GM23338 (cell line): ENCODE measurements around the gene TMEM158. TPM values are rescaled to one million over a fixed set of nuclear protein-coding genes. Genes with fewer than 3 reads are reported as not detected.
A peak's percentile ranks its signal among the peaks of the same experiment; 100 is the strongest.

Source experiments
- ATAC-seq: fragments of 200-7000 bp; cut with Tn5 transposase; 3 replicates; pipeline ENCODE4 v1.9.1; 2020
- DNase-seq: peaks from one replicate; pipeline ENCODE4 v3.0.0-alpha.2; 2015; ENCODE audit warnings: low spot score
- H2AFZ ChIP-seq: fragments of 200-600 bp; sonication (generic); 2 replicates; pipeline ENCODE4 v1.8.0; 2016; ENCODE audit warnings: antibody characterized with exemption, mild to moderate bottlenecking, moderate library complexity
- H3F3A ChIP-seq: fragments of 200-600 bp; sonication (generic); replicated peaks from 2 replicates; pipeline ENCODE4 v1.8.0; 2017; ENCODE audit warnings: antibody characterized with exemption, mixed run types, low read depth
- H3K27ac ChIP-seq: fragments of 200-600 bp; sonication (generic); 2 replicates; pipeline ENCODE4 v1.6.1; 2016; ENCODE audit warnings: low read depth
- H3K27me3 ChIP-seq: fragments of 200-600 bp; sonication (generic); 2 replicates; pipeline ENCODE4 v1.8.0; 2016; ENCODE audit warnings: mild to moderate bottlenecking, mixed run types, moderate library complexity; ENCODE audit not compliant: insufficient read depth
- H3K36me3 ChIP-seq: fragments of 200-600 bp; sonication (generic); 2 replicates; pipeline ENCODE4 v1.8.0; 2016; ENCODE audit warnings: mild to moderate bottlenecking; ENCODE audit not compliant: insufficient read depth
- H3K4me1 ChIP-seq: fragments of 200-600 bp; sonication (generic); 2 replicates; pipeline ENCODE4 v1.8.0; 2016; ENCODE audit warnings: mild to moderate bottlenecking, moderate library complexity; ENCODE audit not compliant: insufficient read depth
- H3K4me2 ChIP-seq: fragments of 200-600 bp; sonication (generic); 2 replicates; pipeline ENCODE4 v1.7.1; 2017; ENCODE audit warnings: mixed run types
- H3K4me3 ChIP-seq: fragments of 200-600 bp; sonication (generic); 2 replicates; pipeline ENCODE4 v1.6.1; 2016; ENCODE audit warnings: mixed run types
- H3K79me2 ChIP-seq: fragments of 200-600 bp; sonication (generic); replicated peaks from 2 replicates; pipeline ENCODE4 v1.8.0; 2017; ENCODE audit warnings: mild to moderate bottlenecking; ENCODE audit not compliant: insufficient read depth
- H3K9me2 ChIP-seq: fragments of 200-600 bp; sonication (generic); 2 replicates; pipeline ENCODE4 v1.8.0; 2017; ENCODE audit not compliant: insufficient read depth
- H4K20me1 ChIP-seq: fragments of 200-600 bp; sonication (generic); replicated peaks from 2 replicates; pipeline ENCODE4 v1.8.0; 2017; ENCODE audit warnings: mild to moderate bottlenecking; ENCODE audit not compliant: insufficient read depth
- H3K27ac Mint-ChIP-seq: 2 replicates; pipeline ENCODE4 v1.8.0; 2020; ENCODE audit warnings: inconsistent platforms, mild to moderate bottlenecking, moderate library complexity, mixed read lengths
- H3K27me3 Mint-ChIP-seq: 3 replicates; pipeline ENCODE4 v1.8.0; 2022; ENCODE audit warnings: low read depth, mild to moderate bottlenecking, moderate library complexity, mixed read lengths, inconsistent platforms; ENCODE audit not compliant: insufficient read depth, poor library complexity
- H3K36me3 Mint-ChIP-seq: 3 replicates; pipeline ENCODE4 v1.8.0; 2021; ENCODE audit warnings: low read depth, mild to moderate bottlenecking, inconsistent platforms, moderate library complexity, mixed read lengths
- H3K4me1 Mint-ChIP-seq: 3 replicates; pipeline ENCODE4 v1.8.0; 2020; ENCODE audit warnings: mild to moderate bottlenecking, inconsistent platforms, mixed read lengths
- H3K4me3 Mint-ChIP-seq: 3 replicates; pipeline ENCODE4 v1.8.0; 2021; ENCODE audit warnings: moderate library complexity, mild to moderate bottlenecking, inconsistent platforms, mixed read lengths
- H3K9me3 Mint-ChIP-seq: 3 replicates; pipeline ENCODE4 v1.8.0; 2020; ENCODE audit warnings: moderate library complexity, mild to moderate bottlenecking, inconsistent platforms, mixed read lengths
- CREB1 ChIP-seq: fragments of 250-450 bp; sonication (Bioruptor Pico); IDR thresholded peaks from 2 replicates; pipeline ENCODE4 v1.5.0; 2020; ENCODE audit warnings: low read depth, mild to moderate bottlenecking, moderate library complexity
- CTCF ChIP-seq, 2 experiments: fragments of 200-600 bp in 1 of 2; sonication (generic) in 1 of 2; conservative IDR thresholded peaks; 2 replicates each; pipeline versions ENCODE4 v1.5.1 to v1.6.1; 2016 to 2017; ENCODE audit warnings: antibody characterized with exemption in 2 of 2, low read depth in 2 of 2, mild to moderate bottlenecking in 2 of 2, moderate library complexity in 1 of 2
- ETS1 ChIP-seq: IDR thresholded peaks from 2 replicates; pipeline ENCODE4 v1.6.1; 2016; ENCODE audit warnings: antibody characterized with exemption
- EZH2 ChIP-seq: fragments of 200-600 bp; sonication (generic); IDR thresholded peaks from one replicate; pipeline ENCODE4 v1.8.0; 2017; ENCODE audit warnings: antibody characterized with exemption, mild to moderate bottlenecking, low read depth; ENCODE audit not compliant: unreplicated experiment
- EZH2phosphoT487 ChIP-seq: fragments of 200-600 bp; sonication (generic); IDR thresholded peaks from one replicate; pipeline ENCODE4 v1.8.1; 2018; ENCODE audit warnings: antibody characterized with exemption; ENCODE audit not compliant: unreplicated experiment
- JUNB ChIP-seq: IDR thresholded peaks from one replicate; pipeline ENCODE4 v1.6.1; 2016; ENCODE audit warnings: antibody characterized with exemption; ENCODE audit not compliant: unreplicated experiment
- NANOG ChIP-seq: IDR thresholded peaks from 2 replicates; pipeline ENCODE4 v1.6.1; 2016; ENCODE audit warnings: antibody characterized with exemption, borderline replicate concordance
- POLR2AphosphoS5 ChIP-seq: IDR thresholded peaks from 2 replicates; pipeline ENCODE4 v1.6.1; 2016; ENCODE audit warnings: antibody characterized with exemption, low read depth
- REST ChIP-seq: IDR thresholded peaks from one replicate; pipeline ENCODE4 v1.6.1; 2018; ENCODE audit warnings: antibody characterized with exemption; ENCODE audit not compliant: unreplicated experiment
- STAT1 ChIP-seq: IDR thresholded peaks from one replicate; pipeline ENCODE4 v1.6.1; 2016; ENCODE audit warnings: antibody characterized with exemption; ENCODE audit not compliant: unreplicated experiment
- ZNF114 ChIP-seq: fragments of 250-450 bp; sonication (Bioruptor Pico); IDR thresholded peaks from 2 replicates; pipeline ENCODE4 v1.5.0; 2020; ENCODE audit warnings: mild to moderate bottlenecking, moderate library complexity
- ZNF331 ChIP-seq: fragments of 250-450 bp; sonication (Bioruptor Pico); IDR thresholded peaks from 2 replicates; pipeline ENCODE4 v1.5.0; 2020; ENCODE audit warnings: low read depth, mild to moderate bottlenecking, moderate library complexity
- ZNF462 ChIP-seq: fragments of 250-450 bp; sonication (Bioruptor Pico); IDR thresholded peaks from 2 replicates; pipeline ENCODE4 v1.5.0; 2020; ENCODE audit warnings: mild to moderate bottlenecking, moderate library complexity
- polyA plus RNA-seq: library from polyadenylated mRNA; unstranded; fragments of >200 nt; fragmentation: Nextera tagmentation; extraction: Ambion mirVana; gene quantifications from 2 replicates; pipeline ENCODE4 v1.2.1, GENCODE V29; 2016
- total RNA-seq: library from RNA; depleted of rRNA; stranded (reverse); fragments of >200 nt; shearing (Covaris generic); gene quantifications from 2 replicates; pipeline ENCODE4 v1.2.3, GENCODE V29; 2014

The TMEM158 gene
- total and polyA plus RNA-seq, 2 experiments from 2014 or later = 9.6 to 16.9 TPM

GRCh38 chr3:45225465-45226205, 452 bp downstream of the TMEM158 start:
- H3K36me3 ChIP-seq = no peaks in the 10 kb centered on the region
- Mint-ChIP-seq H3K4me3 (peak overlapping the region; percentile 97; the same call in 2 of the 3 replicates), H3K36me3 (no peaks in the 10 kb centered on the region; the same call in 2 of the 3 replicates), H3K4me1 (peaks cover 29% of the 10 kb centered on the region), H3K9me3 (no peaks in the 10 kb centered on the region), H3K27ac (no peak overlapping the region), H3K27me3 (peaks cover 24% of the 10 kb centered on the region)
- no peak overlapping the region for H3K27ac ChIP-seq
- no peaks in the 10 kb centered on the region for H4K20me1 ChIP-seq
- peaks cover 29% of the 10 kb centered on the region for H3K27me3 ChIP-seq
- peaks cover 26% of the 10 kb centered on the region for H3K4me1 ChIP-seq
- H2AFZ ChIP-seq = no peak overlapping the region
- no peak for TF ChIP-seq JUNB
- TF ChIP-seq EZH2phosphoT487 = no peak
- no peak for TF ChIP-seq ZNF114 (CRISPR knock-in tag)
- no peak for TF ChIP-seq ZNF331 (CRISPR knock-in tag)
- TF ChIP-seq STAT1 = no peak
- no peak for TF ChIP-seq CREB1 (CRISPR knock-in tag)
- no peak for TF ChIP-seq NANOG
- TF ChIP-seq CTCF (conservative IDR thresholded peaks at IDR 0.05; ENCODE audit: low read depth in 2 of 2) = no peak
- TF ChIP-seq ZNF462 (CRISPR knock-in tag) = no peak
- TF ChIP-seq POLR2AphosphoS5 = no peak
- TF ChIP-seq EZH2 = no peak
- TF ChIP-seq REST = no peak
- TF ChIP-seq ETS1 = no peak
- H3K79me2 ChIP-seq = peaks cover 6% of the 10 kb centered on the region
- DNase-seq = peak; percentile 57
- no peak for ATAC-seq
- peak overlapping the region; percentile 88 for H3K4me3 ChIP-seq
- H3K4me2 ChIP-seq = peak overlapping the region; percentile 87
- H3F3A ChIP-seq = 0 out of 2 replicates have a peak, but pooled peaks cover 2% of the 10 kb centered on the region
- H3K9me2 ChIP-seq = no peaks in the 10 kb centered on the region
